Activated B cell treated with CpG ODN at 0.5 μM for 24 hours (primary cell): ENCODE measurements around the gene PPFIA1. TPM values are rescaled to one million over a fixed set of nuclear protein-coding genes. Genes with fewer than 3 reads are reported as not detected.

Experiments used
- ATAC-seq: fragments of 200-7000 bp; cut with Tn5 transposase; one replicate; pipeline ENCODE4 v1.10.0; 2021; ENCODE audit warnings: low read depth, mild to moderate bottlenecking, moderate library complexity
- CTCF ChIA-PET: fragments of 350-600 bp; sonication (Branson Sonifier 250); formaldehyde crosslinking; loops from one replicate; lab custom pipeline; 2021; ENCODE audit warnings: antibody characterized with exemption; lab: Charles Lee
- POLR2A ChIA-PET: fragments of 350-600 bp; sonication (Branson Sonifier 250); formaldehyde crosslinking; loops from one replicate; lab custom pipeline; 2021; ENCODE audit warnings: antibody characterized with exemption; lab: Charles Lee
- DNase-seq: peaks from one replicate; pipeline ENCODE4 v3.0.0; 2022
- H3K27ac Mint-ChIP-seq: one replicate; pipeline ENCODE4 v1.8.0; 2020; ENCODE audit warnings: mixed read lengths
- H3K27me3 Mint-ChIP-seq: one replicate; pipeline ENCODE4 v1.8.0; 2021; ENCODE audit warnings: mixed read lengths
- H3K36me3 Mint-ChIP-seq: one replicate; pipeline ENCODE4 v1.8.0; 2021; ENCODE audit warnings: low read depth, mixed read lengths
- H3K4me1 Mint-ChIP-seq: one replicate; pipeline ENCODE4 v1.8.0; 2021; ENCODE audit warnings: mixed read lengths
- H3K4me3 Mint-ChIP-seq: one replicate; pipeline ENCODE4 v1.8.0; 2020; ENCODE audit warnings: mild to moderate bottlenecking, mixed read lengths
- H3K9me3 Mint-ChIP-seq: one replicate; pipeline ENCODE4 v1.8.0; 2020; ENCODE audit warnings: mixed read lengths
- CTCF ChIP-seq: fragments of 200-600 bp; IDR thresholded peaks from one replicate; pipeline ENCODE4 v1.8.0; 2022; ENCODE audit warnings: antibody characterized with exemption, mild to moderate bottlenecking
- intact Hi-C: fragments of 100-400 bp; cut with micrococcal nuclease; formaldehyde crosslinking; loops from one replicate; pipeline ENCODE4 v1.15.1; 2024
- total RNA-seq: library from RNA; stranded (reverse); gene quantifications from 2 replicates; pipeline ENCODE4 v1.2.3, GENCODE V29; 2022

PPFIA1 gene
- total RNA-seq, 1 donor from 2014 or later = 53.3 TPM

- CTCF ChIA-PET = no interaction called here
- POLR2A ChIA-PET = interaction anchor here (0.6 kb wide), 1 partner anchor 14 kb away, joined by 3 read pairs; no protein-coding TSS in a partner anchor
- peaks cover 19% of the 10 kb centered on the region for H3K27me3 Mint-ChIP-seq
- peak overlapping the region; percentile 19 for H3K4me3 Mint-ChIP-seq
- ATAC-seq (no peak), DNase-seq (no peak)
- peaks cover 27% of the 10 kb centered on the region for H3K4me1 Mint-ChIP-seq
- TF ChIP-seq CTCF = no peak
- no peaks in the 10 kb centered on the region for H3K36me3 Mint-ChIP-seq
- no peaks in the 10 kb centered on the region for H3K9me3 Mint-ChIP-seq
- intact Hi-C loops = loop anchor here (2.0 to 5.0 kb wide), 2 partner anchors 35 to 197 kb away; partner anchors contain the start of gene FADD
- H3K27ac Mint-ChIP-seq = peak overlapping the region; percentile 1
These were observed 129.2 kb downstream of the PPFIA1 start for GRCh38 chr11:70399681-70400112.

GRCh38 chr11:70400643-70401042 lies 130.2 kb downstream of the PPFIA1 start:
- H3K27me3 Mint-ChIP-seq = peaks cover 21% of the 10 kb centered on the region
- intact Hi-C loops = no loop called here
- no peaks in the 10 kb centered on the region for H3K36me3 Mint-ChIP-seq
- no peaks in the 10 kb centered on the region for H3K9me3 Mint-ChIP-seq
- ATAC-seq (no peak), DNase-seq (no peak)
- H3K4me3 Mint-ChIP-seq = no peak overlapping the region
- peaks cover 27% of the 10 kb centered on the region for H3K4me1 Mint-ChIP-seq
- no peak for TF ChIP-seq CTCF
- H3K27ac Mint-ChIP-seq = no peak overlapping the region
- ChIA-PET CTCF (no interaction called here), POLR2A (interaction anchor here (0.6 kb wide), 1 partner anchor 13 kb away, joined by 3 read pairs; no protein-coding TSS in a partner anchor)

- no peaks in the 10 kb centered on the region for H3K36me3 Mint-ChIP-seq
These were observed 131.5 kb downstream of the PPFIA1 start for GRCh38 chr11:70402016-70402415.

GRCh38 chr11:70402685-70403084 lies 132.2 kb downstream of the PPFIA1 start:
- POLR2A ChIA-PET = no interaction called here
- no peaks in the 10 kb centered on the region for H3K36me3 Mint-ChIP-seq
- no peaks in the 10 kb centered on the region for H3K9me3 Mint-ChIP-seq
- H3K4me3 Mint-ChIP-seq = no peak overlapping the region
- no peak for DNase-seq
- no peak overlapping the region for H3K27ac Mint-ChIP-seq
- CTCF ChIA-PET = no interaction called here
- H3K27me3 Mint-ChIP-seq = peaks cover 12% of the 10 kb centered on the region
- intact Hi-C loops = no loop called here
- TF ChIP-seq CTCF = no peak
- no peak for ATAC-seq
- H3K4me1 Mint-ChIP-seq = peaks cover 17% of the 10 kb centered on the region

More at GRCh38 chr11:70402016-70402415, 131.5 kb downstream of the PPFIA1 start:
- Mint-ChIP-seq H3K27ac (no peak overlapping the region), H3K9me3 (no peaks in the 10 kb centered on the region), H3K27me3 (peaks cover 19% of the 10 kb centered on the region), H3K4me1 (peaks cover 24% of the 10 kb centered on the region), H3K4me3 (no peak overlapping the region)
- TF ChIP-seq CTCF = no peak
- intact Hi-C loops = no loop called here
- DNase-seq (no peak), ATAC-seq (no peak)
- ChIA-PET CTCF (interaction anchor here (0.7 kb wide), 1 partner anchor 33 kb away, joined by 3 read pairs; no protein-coding TSS in a partner anchor), POLR2A (no interaction called here)

- no peak for DNase-seq
- no peak overlapping the region for H3K27ac Mint-ChIP-seq
- peaks cover 8% of the 10 kb centered on the region for H3K4me1 Mint-ChIP-seq
- no peaks in the 10 kb centered on the region for H3K9me3 Mint-ChIP-seq
- no peak for TF ChIP-seq CTCF
- ATAC-seq = no peak
- ChIA-PET CTCF (no interaction called here), POLR2A (no interaction called here)
- H3K27me3 Mint-ChIP-seq = peaks cover 14% of the 10 kb centered on the region
- no peaks in the 10 kb centered on the region for H3K36me3 Mint-ChIP-seq
- H3K4me3 Mint-ChIP-seq = no peak overlapping the region
- intact Hi-C loops = no loop called here
These were observed 133.8 kb downstream of the PPFIA1 start for GRCh38 chr11:70404244-70404643.
